Measurements from ENCODE around the gene CAMK1G. TPM values are rescaled to one million over a fixed set of nuclear protein-coding genes. Genes with fewer than 3 reads are reported as not detected.
A peak's percentile ranks its signal among the peaks of the same experiment; 100 is the strongest.

CAMK1G gene
- total and polyA plus RNA-seq, 2 experiments from 2014 or later = 0.11 TPM; not detected in 1

GRCh38 chr1:209655411-209656231 lies 72.1 kb downstream of the CAMK1G start:
- no peak overlapping the region for H2AFZ ChIP-seq
- no peaks in the 10 kb centered on the region for H3K79me2 ChIP-seq (ENCODE audit: insufficient read depth)
- no peak for TF ChIP-seq EZH2phosphoT487 (IDR thresholded peaks at IDR 0.05; ENCODE audit: insufficient read depth, low read depth)
- TF ChIP-seq EZH2 (IDR thresholded peaks at IDR 0.05; ENCODE audit: insufficient read depth, poor library complexity, severe bottlenecking) = no peak
- no peak overlapping the region for H3K9ac ChIP-seq
- no peak overlapping the region for H3K27ac ChIP-seq
- H3K27me3 ChIP-seq (replicated peaks; ENCODE audit: insufficient read depth) = no peaks in the 10 kb centered on the region; the same call in 1 of the 2 replicates
- H3F3A ChIP-seq (ENCODE audit: insufficient read depth) = no peaks in the 10 kb centered on the region
- DNase-seq = peak; percentile 31
- in situ Hi-C loops (cut with MboI) = no loop called here
- H3K36me3 ChIP-seq (ENCODE audit: low read depth) = no peaks in the 10 kb centered on the region
- no peaks in the 10 kb centered on the region for H3K9me2 ChIP-seq (ENCODE audit: insufficient read depth)
- 48 to 59% methylated on average over 9 of the region's 9 CpGs for WGBS, 2 experiments (ENCODE audit: low coverage in 1 of 2, low lambda C conversion rate in 2 of 2, missing lambda C conversion rate in 2 of 2)
- no peaks in the 10 kb centered on the region for H3K9me3 ChIP-seq (ENCODE audit: low read depth)
- peaks cover 9% of the 10 kb centered on the region for H3K4me1 ChIP-seq (ENCODE audit: insufficient read depth)
- H3K4me3 ChIP-seq = no peak overlapping the region
- H4K20me1 ChIP-seq (ENCODE audit: insufficient read depth) = no peaks in the 10 kb centered on the region
- H3K4me2 ChIP-seq (ENCODE audit: unreplicated experiment) = no peak overlapping the region

GRCh38 chr1:209657140-209657879 lies 73.8 kb downstream of the CAMK1G start:
- Histone ChIP-seq H2AFZ (no peak overlapping the region), H3K27ac (no peak overlapping the region)

GRCh38 chr1:209657918-209658317 lies 74.4 kb downstream of the CAMK1G start:
- no peaks in the 10 kb centered on the region for H3F3A ChIP-seq (ENCODE audit: insufficient read depth)
- in situ Hi-C loops (cut with MboI) = no loop called here

More at GRCh38 chr1:209657140-209657879, 73.8 kb downstream of the CAMK1G start:
- H3F3A ChIP-seq (ENCODE audit: insufficient read depth) = no peaks in the 10 kb centered on the region
- in situ Hi-C loops (cut with MboI) = no loop called here
- H3K9me3 ChIP-seq (ENCODE audit: low read depth) = no peaks in the 10 kb centered on the region
- no peaks in the 10 kb centered on the region for H3K9me2 ChIP-seq (ENCODE audit: insufficient read depth)
- no peaks in the 10 kb centered on the region for H4K20me1 ChIP-seq (ENCODE audit: insufficient read depth)
- H3K4me3 ChIP-seq = no peak overlapping the region
- TF ChIP-seq EZH2 (IDR thresholded peaks at IDR 0.05; ENCODE audit: insufficient read depth, poor library complexity, severe bottlenecking) = no peak
- TF ChIP-seq EZH2phosphoT487 (IDR thresholded peaks at IDR 0.05; ENCODE audit: insufficient read depth, low read depth) = no peak
- 62 to 68% methylated on average over 9 of the region's 9 CpGs for WGBS, 2 experiments (ENCODE audit: low coverage in 1 of 2, low lambda C conversion rate in 2 of 2, missing lambda C conversion rate in 2 of 2)
- no peak overlapping the region for H3K9ac ChIP-seq
- DNase-seq = peak; percentile 30
- no peaks in the 10 kb centered on the region; the same call in 1 of the 2 replicates for H3K27me3 ChIP-seq (replicated peaks; ENCODE audit: insufficient read depth)
- no peaks in the 10 kb centered on the region for H3K79me2 ChIP-seq (ENCODE audit: insufficient read depth)
- no peaks in the 10 kb centered on the region for H3K4me1 ChIP-seq (ENCODE audit: insufficient read depth)
- H3K4me2 ChIP-seq (ENCODE audit: unreplicated experiment) = no peak overlapping the region
- no peaks in the 10 kb centered on the region for H3K36me3 ChIP-seq (ENCODE audit: low read depth)

GRCh38 chr1:209659909-209660308 lies 76.4 kb downstream of the CAMK1G start:
- Histone ChIP-seq H3K36me3 (ENCODE audit: low read depth) (no peaks in the 10 kb centered on the region), H3K9me3 (ENCODE audit: low read depth) (no peaks in the 10 kb centered on the region), H4K20me1 (ENCODE audit: insufficient read depth) (no peaks in the 10 kb centered on the region), H3K4me2 (ENCODE audit: unreplicated experiment) (no peak overlapping the region), H3K79me2 (ENCODE audit: insufficient read depth) (no peaks in the 10 kb centered on the region), H3K4me1 (ENCODE audit: insufficient read depth) (no peaks in the 10 kb centered on the region), H3K9ac (no peak overlapping the region), H2AFZ (no peak overlapping the region), H3F3A (ENCODE audit: insufficient read depth) (no peaks in the 10 kb centered on the region), H3K27me3 (replicated peaks; ENCODE audit: insufficient read depth) (no peaks in the 10 kb centered on the region; the same call in 1 of the 2 replicates), H3K4me3 (no peak overlapping the region), H3K9me2 (ENCODE audit: insufficient read depth) (no peaks in the 10 kb centered on the region), H3K27ac (no peak overlapping the region)
- TF ChIP-seq EZH2phosphoT487 (IDR thresholded peaks at IDR 0.05; ENCODE audit: insufficient read depth, low read depth) (no peak), EZH2 (IDR thresholded peaks at IDR 0.05; ENCODE audit: insufficient read depth, poor library complexity, severe bottlenecking) (no peak)
- in situ Hi-C loops (cut with MboI) = no loop called here
- 42 to 46% methylated on average over 5 of the region's 5 CpGs for WGBS, 2 experiments (ENCODE audit: low coverage in 1 of 2, low lambda C conversion rate in 2 of 2, missing lambda C conversion rate in 2 of 2)
- DNase-seq = no peak

More at GRCh38 chr1:209657918-209658317, 74.4 kb downstream of the CAMK1G start:
- H3K9me2 ChIP-seq (ENCODE audit: insufficient read depth) = no peaks in the 10 kb centered on the region
- WGBS, 2 experiments (ENCODE audit: low coverage in 1 of 2, low lambda C conversion rate in 2 of 2, missing lambda C conversion rate in 2 of 2) = 73 to 77% methylated on average over 5 of the region's 5 CpGs
- no peaks in the 10 kb centered on the region for H3K9me3 ChIP-seq (ENCODE audit: low read depth)
- no peaks in the 10 kb centered on the region for H4K20me1 ChIP-seq (ENCODE audit: insufficient read depth)
- no peak overlapping the region for H2AFZ ChIP-seq
- H3K9ac ChIP-seq = no peak overlapping the region
- DNase-seq = no peak
- H3K4me2 ChIP-seq (ENCODE audit: unreplicated experiment) = no peak overlapping the region
- H3K4me1 ChIP-seq (ENCODE audit: insufficient read depth) = no peaks in the 10 kb centered on the region
- H3K27me3 ChIP-seq (replicated peaks; ENCODE audit: insufficient read depth) = no peaks in the 10 kb centered on the region; the same call in 1 of the 2 replicates
- TF ChIP-seq EZH2 (IDR thresholded peaks at IDR 0.05; ENCODE audit: insufficient read depth, poor library complexity, severe bottlenecking) (no peak), EZH2phosphoT487 (IDR thresholded peaks at IDR 0.05; ENCODE audit: insufficient read depth, low read depth) (no peak)
- H3K79me2 ChIP-seq (ENCODE audit: insufficient read depth) = no peaks in the 10 kb centered on the region
- H3K27ac ChIP-seq = no peak overlapping the region
- H3K4me3 ChIP-seq = no peak overlapping the region
- H3K36me3 ChIP-seq (ENCODE audit: low read depth) = no peaks in the 10 kb centered on the region
